SK-N-SH (cell line): Measurements from ENCODE around the gene RNGTT. TPM values are rescaled to one million over a fixed set of nuclear protein-coding genes. Genes with fewer than 3 reads are reported as not detected.

Experiments used
- CTCF ChIA-PET: fragments of 300-600, 350-600 bp; formaldehyde crosslinking; extraction: SDS; loops from one replicate; lab custom pipeline; 2021; lab: Yijun Ruan, JAX
- POLR2A ChIA-PET: fragments of 350-600 bp; sonication (Branson Sonifier 250); formaldehyde crosslinking; extraction: SDS; loops from one replicate; lab custom pipeline; 2020; ENCODE audit warnings: antibody characterized with exemption, inconsistent platforms; lab: Yijun Ruan, JAX
- DNase-seq: peaks from one replicate; pipeline ENCODE4 v3.0.0; 2012
- H2AFZ ChIP-seq: fragments of 200-600 bp; sonication (generic); 2 replicates; pipeline ENCODE4 v1.8.1; 2016; ENCODE audit warnings: antibody characterized with exemption, mild to moderate bottlenecking, low read depth
- H3F3A ChIP-seq: fragments of 200-600 bp; sonication (generic); replicated peaks from 2 replicates; pipeline ENCODE3; 2016; ENCODE audit warnings: antibody characterized with exemption, mild to moderate bottlenecking; ENCODE audit not compliant: insufficient read depth
- H3K27ac ChIP-seq, 2 experiments: fragments of 200-500 bp in 1 of 2; fragments of 200-600 bp in 1 of 2; sonication (Bioruptor generic) in 1 of 2; sonication (generic), shearing (Covaris generic) in 1 of 2; 2 replicates each; pipeline versions ENCODE4 v1.5.1 to v1.6.1; 2014 to 2016; ENCODE audit warnings: low read depth in 2 of 2, inconsistent platforms in 1 of 2, low read length in 1 of 2, mild to moderate bottlenecking in 1 of 2, mixed read lengths in 1 of 2
- H3K27me3 ChIP-seq: fragments of 200-600 bp; sonication (generic), shearing (Covaris generic); 2 replicates; pipeline ENCODE4 v1.6.1; 2016; ENCODE audit warnings: mixed run types; ENCODE audit not compliant: insufficient read depth
- H3K36me3 ChIP-seq, 2 experiments: fragments of 200-500 bp in 1 of 2; fragments of 200-600 bp in 1 of 2; sonication (Bioruptor generic) in 1 of 2; sonication (generic) in 1 of 2; replicated peaks in 1 of 2; 2 replicates each; pipeline versions ENCODE3 to v1.5.1; 2014 to 2016; ENCODE audit warnings: low read length in 1 of 2, mild to moderate bottlenecking in 1 of 2; ENCODE audit not compliant: insufficient read depth in 2 of 2, control insufficient read depth in 1 of 2
- H3K4me1 ChIP-seq, 2 experiments: fragments of 200-500 bp in 1 of 2; fragments of 200-600 bp in 1 of 2; sonication (Bioruptor generic) in 1 of 2; sonication (generic), shearing (Covaris generic) in 1 of 2; 2 replicates each; pipeline versions ENCODE4 v1.5.1 to v1.6.1; 2014 to 2016; ENCODE audit warnings: low read depth in 1 of 2, low read length in 1 of 2, mixed run types in 1 of 2; ENCODE audit not compliant: insufficient read depth in 2 of 2, control insufficient read depth in 1 of 2
- H3K4me2 ChIP-seq: fragments of 200-600 bp; sonication (generic), shearing (Covaris generic); 2 replicates; pipeline ENCODE4 v1.6.1; 2017; ENCODE audit warnings: mixed run types
- H3K4me3 ChIP-seq, 2 experiments: fragments of 200-500 bp in 1 of 2; fragments of 200-600 bp in 1 of 2; sonication (Bioruptor generic) in 1 of 2; sonication (generic), shearing (Covaris generic) in 1 of 2; 2 replicates each; pipeline versions ENCODE4 v1.5.1 to v1.8.1; 2014 to 2016; ENCODE audit warnings: low read depth in 2 of 2, inconsistent platforms in 1 of 2, low read length in 1 of 2, mild to moderate bottlenecking in 1 of 2, mixed read lengths in 1 of 2, moderate library complexity in 1 of 2
- H3K79me2 ChIP-seq: fragments of 200-600 bp; sonication (generic); 2 replicates; pipeline ENCODE4 v1.8.1; 2017; ENCODE audit warnings: mild to moderate bottlenecking; ENCODE audit not compliant: insufficient read depth
- H3K9ac ChIP-seq: fragments of 200-600 bp; sonication (generic); 2 replicates; pipeline ENCODE4 v1.6.1; 2017; ENCODE audit warnings: mixed run types
- H3K9me2 ChIP-seq: fragments of 200-600 bp; sonication (generic); 2 replicates; pipeline ENCODE4 v1.6.1; 2017; ENCODE audit warnings: mixed run types
- H3K9me3 ChIP-seq: fragments of 200-600 bp; sonication (generic); 2 replicates; pipeline ENCODE4 v1.6.1; 2017; ENCODE audit warnings: mixed run types, mild to moderate bottlenecking, moderate library complexity
- H4K20me1 ChIP-seq: fragments of 200-600 bp; sonication (generic); 2 replicates; pipeline ENCODE4 v1.6.1; 2017; ENCODE audit warnings: mild to moderate bottlenecking, mixed run types; ENCODE audit not compliant: insufficient read depth
- CHD2 ChIP-seq: fragments of 150-350 bp; IDR thresholded peaks from 2 replicates; pipeline ENCODE4 v1.6.1; 2018; ENCODE audit warnings: low read length; ENCODE audit not compliant: partially characterized antibody
- EP300 ChIP-seq, 2 experiments: IDR thresholded peaks; 2 replicates each; pipeline versions ENCODE4 v1.4.0 to v1.6.1; 2012; ENCODE audit warnings: borderline replicate concordance in 1 of 2, low read depth in 1 of 2, low read length in 1 of 2
- EZH2phosphoT487 ChIP-seq: fragments of 200-600 bp; sonication (generic); IDR thresholded peaks from 2 replicates; pipeline ENCODE4 v1.6.1; 2017; ENCODE audit warnings: low read depth, mixed run types, mild to moderate bottlenecking, antibody characterized with exemption, moderate library complexity, borderline replicate concordance
- FOSL2 ChIP-seq: IDR thresholded peaks from 2 replicates; pipeline ENCODE4 v1.4.0; 2012; ENCODE audit warnings: low read depth, mild to moderate bottlenecking, moderate library complexity, borderline replicate concordance
- FOXJ3 ChIP-seq: sonication (generic); formaldehyde crosslinking; IDR thresholded peaks from 2 replicates; pipeline ENCODE4 v1.5.1; 2020; ENCODE audit warnings: mild to moderate bottlenecking, missing genetic modification reagents
- FOXM1 ChIP-seq: IDR thresholded peaks from 2 replicates; pipeline ENCODE4 v1.4.0; 2012; ENCODE audit warnings: low read depth, mild to moderate bottlenecking
- GABPA ChIP-seq: IDR thresholded peaks from 2 replicates; pipeline ENCODE4 v1.4.0; 2012; ENCODE audit warnings: low read depth, mild to moderate bottlenecking
- POLR2AphosphoS5 ChIP-seq: IDR thresholded peaks from 2 replicates; pipeline ENCODE4 v1.6.1; 2012; ENCODE audit warnings: low read depth, low read length
- RAD21 ChIP-seq: IDR thresholded peaks from 2 replicates; pipeline ENCODE4 v1.6.1; 2012; ENCODE audit warnings: mild to moderate bottlenecking, low read length
- SMC3 ChIP-seq: IDR thresholded peaks from 2 replicates; pipeline ENCODE4 v1.6.1; 2012; ENCODE audit warnings: low read depth, low read length, improper control_type of control experiment
- TAF1 ChIP-seq: IDR thresholded peaks from 2 replicates; pipeline ENCODE4 v1.6.1; 2012; ENCODE audit warnings: low read depth, mild to moderate bottlenecking, low read length, moderate library complexity, borderline replicate concordance
- TCF12 ChIP-seq: IDR thresholded peaks from 2 replicates; pipeline ENCODE4 v1.4.0; 2012
- TEAD4 ChIP-seq: IDR thresholded peaks from 2 replicates; pipeline ENCODE4 v1.4.0; 2012; ENCODE audit warnings: mild to moderate bottlenecking, borderline replicate concordance; ENCODE audit not compliant: insufficient read depth
- WGBS: methylation state at CpG from one replicate; pipeline ENCODE4 v1.1.6; 2017; ENCODE audit warnings: low lambda C conversion rate; 5-methylcytosine and 5-hydroxymethylcytosine counted together
- polyA plus RNA-seq, 3 experiments: library from polyadenylated mRNA; depleted of rRNA; stranded (reverse); fragments of >200 nt; gene quantifications; 2 replicates each; pipeline ENCODE4 v1.2.3, GENCODE V29; 2012
- TF ChIP-seq, protein P1 (sequence below): fragments of 200-600 bp; sonication (generic); IDR thresholded peaks from 2 replicates; pipeline ENCODE4 v1.6.1; 2017; ENCODE audit warnings: antibody characterized with exemption, mild to moderate bottlenecking, moderate library complexity
- TF ChIP-seq, protein P2 (sequence below): fragments of 150-350 bp; IDR thresholded peaks from 2 replicates; pipeline ENCODE4 v1.6.1; 2017; ENCODE audit warnings: antibody characterized with exemption, low read length, low read depth, borderline replicate concordance
- TF ChIP-seq, protein P3 (sequence below): IDR thresholded peaks from 2 replicates; pipeline ENCODE4 v1.6.1; 2012; ENCODE audit warnings: mild to moderate bottlenecking, low read depth, low read length, moderate library complexity
- TF ChIP-seq, protein P4 (sequence below): fragments of 150-350 bp; IDR thresholded peaks from 2 replicates; pipeline ENCODE4 v1.6.1; 2016; ENCODE audit warnings: mild to moderate bottlenecking, low read depth, low read length

RNGTT gene
- polyA plus RNA-seq, 1 of the 3 experiments (the other 2 are of a cell fraction) = 3.3 TPM

DNA sequence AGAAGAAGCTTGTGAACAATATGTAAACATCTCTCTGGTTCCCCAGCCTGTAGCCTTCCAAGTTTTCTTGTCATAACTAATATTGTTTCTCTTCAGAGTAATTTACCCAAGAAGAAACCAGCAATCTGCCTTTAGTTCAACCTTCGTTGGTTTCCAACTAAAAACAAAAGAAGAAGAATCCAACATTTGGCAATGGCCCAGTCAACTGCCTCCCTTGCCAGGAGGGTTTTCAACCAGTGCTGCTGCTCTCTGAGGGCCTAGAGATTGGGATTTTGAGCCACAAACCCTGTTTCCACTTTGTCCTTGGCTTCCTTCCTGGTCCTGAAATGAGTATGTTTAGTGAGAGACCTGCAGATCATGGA is 401.5 kb downstream of the RNGTT start:
- TF ChIP-seq POLR2AphosphoS5 (no peak), EZH2phosphoT487 (no peak), EP300 (IDR thresholded peaks at IDR 0.05; ENCODE audit: borderline replicate concordance in 1 of 2, low read depth in 1 of 2, low read length in 1 of 2) (no peak), RAD21 (no peak), FOXJ3 (CRISPR knock-in tag) (no peak), TAF1 (no peak), CHD2 (no peak), FOSL2 (no peak), SMC3 (no peak), FOXM1 (no peak), GABPA (no peak), TCF12 (no peak), TEAD4 (no peak)
- TF ChIP-seq, protein P1, sequence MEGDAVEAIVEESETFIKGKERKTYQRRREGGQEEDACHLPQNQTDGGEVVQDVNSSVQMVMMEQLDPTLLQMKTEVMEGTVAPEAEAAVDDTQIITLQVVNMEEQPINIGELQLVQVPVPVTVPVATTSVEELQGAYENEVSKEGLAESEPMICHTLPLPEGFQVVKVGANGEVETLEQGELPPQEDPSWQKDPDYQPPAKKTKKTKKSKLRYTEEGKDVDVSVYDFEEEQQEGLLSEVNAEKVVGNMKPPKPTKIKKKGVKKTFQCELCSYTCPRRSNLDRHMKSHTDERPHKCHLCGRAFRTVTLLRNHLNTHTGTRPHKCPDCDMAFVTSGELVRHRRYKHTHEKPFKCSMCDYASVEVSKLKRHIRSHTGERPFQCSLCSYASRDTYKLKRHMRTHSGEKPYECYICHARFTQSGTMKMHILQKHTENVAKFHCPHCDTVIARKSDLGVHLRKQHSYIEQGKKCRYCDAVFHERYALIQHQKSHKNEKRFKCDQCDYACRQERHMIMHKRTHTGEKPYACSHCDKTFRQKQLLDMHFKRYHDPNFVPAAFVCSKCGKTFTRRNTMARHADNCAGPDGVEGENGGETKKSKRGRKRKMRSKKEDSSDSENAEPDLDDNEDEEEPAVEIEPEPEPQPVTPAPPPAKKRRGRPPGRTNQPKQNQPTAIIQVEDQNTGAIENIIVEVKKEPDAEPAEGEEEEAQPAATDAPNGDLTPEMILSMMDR = no peak
- TF ChIP-seq, protein P2, sequence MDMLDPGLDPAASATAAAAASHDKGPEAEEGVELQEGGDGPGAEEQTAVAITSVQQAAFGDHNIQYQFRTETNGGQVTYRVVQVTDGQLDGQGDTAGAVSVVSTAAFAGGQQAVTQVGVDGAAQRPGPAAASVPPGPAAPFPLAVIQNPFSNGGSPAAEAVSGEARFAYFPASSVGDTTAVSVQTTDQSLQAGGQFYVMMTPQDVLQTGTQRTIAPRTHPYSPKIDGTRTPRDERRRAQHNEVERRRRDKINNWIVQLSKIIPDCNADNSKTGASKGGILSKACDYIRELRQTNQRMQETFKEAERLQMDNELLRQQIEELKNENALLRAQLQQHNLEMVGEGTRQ = no peak
- TF ChIP-seq, protein P3, sequence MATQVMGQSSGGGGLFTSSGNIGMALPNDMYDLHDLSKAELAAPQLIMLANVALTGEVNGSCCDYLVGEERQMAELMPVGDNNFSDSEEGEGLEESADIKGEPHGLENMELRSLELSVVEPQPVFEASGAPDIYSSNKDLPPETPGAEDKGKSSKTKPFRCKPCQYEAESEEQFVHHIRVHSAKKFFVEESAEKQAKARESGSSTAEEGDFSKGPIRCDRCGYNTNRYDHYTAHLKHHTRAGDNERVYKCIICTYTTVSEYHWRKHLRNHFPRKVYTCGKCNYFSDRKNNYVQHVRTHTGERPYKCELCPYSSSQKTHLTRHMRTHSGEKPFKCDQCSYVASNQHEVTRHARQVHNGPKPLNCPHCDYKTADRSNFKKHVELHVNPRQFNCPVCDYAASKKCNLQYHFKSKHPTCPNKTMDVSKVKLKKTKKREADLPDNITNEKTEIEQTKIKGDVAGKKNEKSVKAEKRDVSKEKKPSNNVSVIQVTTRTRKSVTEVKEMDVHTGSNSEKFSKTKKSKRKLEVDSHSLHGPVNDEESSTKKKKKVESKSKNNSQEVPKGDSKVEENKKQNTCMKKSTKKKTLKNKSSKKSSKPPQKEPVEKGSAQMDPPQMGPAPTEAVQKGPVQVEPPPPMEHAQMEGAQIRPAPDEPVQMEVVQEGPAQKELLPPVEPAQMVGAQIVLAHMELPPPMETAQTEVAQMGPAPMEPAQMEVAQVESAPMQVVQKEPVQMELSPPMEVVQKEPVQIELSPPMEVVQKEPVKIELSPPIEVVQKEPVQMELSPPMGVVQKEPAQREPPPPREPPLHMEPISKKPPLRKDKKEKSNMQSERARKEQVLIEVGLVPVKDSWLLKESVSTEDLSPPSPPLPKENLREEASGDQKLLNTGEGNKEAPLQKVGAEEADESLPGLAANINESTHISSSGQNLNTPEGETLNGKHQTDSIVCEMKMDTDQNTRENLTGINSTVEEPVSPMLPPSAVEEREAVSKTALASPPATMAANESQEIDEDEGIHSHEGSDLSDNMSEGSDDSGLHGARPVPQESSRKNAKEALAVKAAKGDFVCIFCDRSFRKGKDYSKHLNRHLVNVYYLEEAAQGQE = no peak
- TF ChIP-seq, protein P4, sequence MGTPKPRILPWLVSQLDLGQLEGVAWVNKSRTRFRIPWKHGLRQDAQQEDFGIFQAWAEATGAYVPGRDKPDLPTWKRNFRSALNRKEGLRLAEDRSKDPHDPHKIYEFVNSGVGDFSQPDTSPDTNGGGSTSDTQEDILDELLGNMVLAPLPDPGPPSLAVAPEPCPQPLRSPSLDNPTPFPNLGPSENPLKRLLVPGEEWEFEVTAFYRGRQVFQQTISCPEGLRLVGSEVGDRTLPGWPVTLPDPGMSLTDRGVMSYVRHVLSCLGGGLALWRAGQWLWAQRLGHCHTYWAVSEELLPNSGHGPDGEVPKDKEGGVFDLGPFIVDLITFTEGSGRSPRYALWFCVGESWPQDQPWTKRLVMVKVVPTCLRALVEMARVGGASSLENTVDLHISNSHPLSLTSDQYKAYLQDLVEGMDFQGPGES = no peak
- Histone ChIP-seq H3K9me3 (no peaks in the 10 kb centered on the region), H3K36me3 (no peaks in the 10 kb centered on the region), H3K4me1 (peaks cover 0 to 2% of the 10 kb centered on the region in 2 experiments; a peak in 1 of 4 replicates), H3K79me2 (no peaks in the 10 kb centered on the region), H2AFZ (no peak overlapping the region), H3K9me2 (no peaks in the 10 kb centered on the region), H3K27me3 (peaks cover 6% of the 10 kb centered on the region; the same call in 1 of the 2 replicates), H3K4me2 (no peak overlapping the region), H3K9ac (no peak overlapping the region), H4K20me1 (no peaks in the 10 kb centered on the region), H3K4me3 (no peak overlapping the region), H3K27ac (no peak overlapping the region; a peak in 1 of 4 replicates), H3F3A (no peaks in the 10 kb centered on the region)
- no peak for DNase-seq
- CTCF ChIA-PET = no interaction called here
- 24% methylated on average over 1 of the region's 1 CpG for WGBS
- POLR2A ChIA-PET = no interaction called here
